MM.1S (cell line): ENCODE results near the gene AMBRA1.

Experiments used
- CTCF ChIP-seq: fragments of 300-600 bp; sonication (generic); IDR thresholded peaks from 2 replicates; pipeline ENCODE4 v1.5.1; 2016; ENCODE audit warnings: antibody characterized with exemption, low read length, mixed read lengths
- EZH2 ChIP-seq: fragments of 300-600 bp; sonication (generic); optimal IDR thresholded peaks from 2 replicates; pipeline ENCODE3; 2017; ENCODE audit warnings: low read depth, mild to moderate bottlenecking, antibody characterized with exemption, low read length, mixed read lengths
- EZH2phosphoT487 ChIP-seq: fragments of 300-600 bp; sonication (generic); IDR thresholded peaks from 2 replicates; pipeline ENCODE4 v1.6.1; 2018; ENCODE audit warnings: antibody characterized with exemption, low read length

GRCh38 chr11:46582588-46582987, 11.2 kb downstream of the AMBRA1 start:
- TF ChIP-seq EZH2, result no peak
- TF ChIP-seq CTCF, result no peak
- TF ChIP-seq EZH2phosphoT487, result no peak
